Measurements from ENCODE around the gene B4GALNT3. TPM values are rescaled to one million over a fixed set of nuclear protein-coding genes. Genes with fewer than 3 reads are reported as not detected.

Gene B4GALNT3
- total and polyA plus RNA-seq, 2 experiments from 2014 or later = 2.8 to 15.8 TPM

DNA sequence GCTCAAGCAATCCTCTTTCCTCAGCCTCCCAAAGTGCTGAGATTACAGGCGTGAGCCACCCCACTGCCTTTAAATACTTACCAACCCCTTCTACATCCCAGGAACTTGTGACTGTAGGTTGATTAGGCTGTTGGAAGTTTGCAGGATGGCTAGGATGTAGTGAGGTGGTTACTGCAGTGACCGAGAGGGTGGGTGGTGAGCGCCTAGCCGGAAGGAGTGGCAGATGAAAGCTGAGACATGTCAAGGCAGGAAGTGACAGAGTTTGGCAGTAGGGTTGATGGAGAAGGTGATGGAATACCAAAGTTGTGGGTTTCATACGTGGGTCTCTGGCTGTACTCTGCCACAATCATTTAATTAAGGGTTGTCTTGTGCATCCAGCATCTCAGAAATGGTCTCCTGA, 13.5 kb downstream of the B4GALNT3 start:
- H3K36me3 ChIP-seq (ENCODE audit: insufficient read depth) = no peaks in the 10 kb centered on the region
- DNase-seq (ENCODE audit: low spot score) = no peak

DNA sequence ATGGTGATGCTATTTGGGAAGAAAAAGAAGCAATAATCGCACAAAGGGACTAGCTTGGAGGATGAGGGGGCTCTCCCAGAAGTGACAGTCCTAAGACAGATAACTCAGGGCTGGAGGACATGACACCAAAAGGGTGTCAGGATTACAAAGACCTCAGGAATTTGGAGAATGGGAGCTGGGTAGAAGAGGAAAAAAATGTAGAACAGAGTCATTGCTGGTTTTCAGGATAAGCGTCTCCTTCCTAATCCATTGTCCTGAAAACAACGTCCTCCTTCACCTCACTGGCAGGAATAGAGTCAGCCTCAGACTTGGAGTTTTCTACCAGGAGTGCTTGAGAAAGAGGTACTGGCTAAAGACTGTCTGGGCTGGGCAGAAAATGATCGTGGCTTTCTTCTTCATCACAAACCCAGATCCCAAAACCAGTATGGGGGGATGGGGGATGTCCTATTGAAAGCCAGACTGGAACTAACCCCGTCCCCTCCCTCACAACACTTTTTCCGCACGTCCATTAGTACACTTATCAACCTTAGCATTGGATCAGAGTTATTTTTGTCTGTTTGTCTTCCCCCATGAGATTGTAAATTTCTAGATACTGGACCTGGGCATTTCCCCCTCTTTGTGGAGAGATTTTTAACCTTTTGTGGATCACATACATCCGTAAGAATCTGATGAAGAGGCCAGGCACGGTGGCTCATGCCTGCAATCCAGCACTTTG, 14.3 kb downstream of the B4GALNT3 start:
- H3K36me3 Mint-ChIP-seq (ENCODE audit: low read depth) = no peaks in the 10 kb centered on the region
- no peak overlapping the region for H2AFZ ChIP-seq
- TF ChIP-seq EZH2phosphoT487 (IDR thresholded peaks at IDR 0.05; ENCODE audit: unreplicated experiment) = no peak

More for the DNA sequence above, 13.5 kb downstream of the B4GALNT3 start:
- Mint-ChIP-seq H3K4me1 (peaks cover 16% of the 10 kb centered on the region), H3K9me3 (no peaks in the 10 kb centered on the region; the same call in 2 of the 3 replicates), H3K36me3 (ENCODE audit: low read depth) (no peaks in the 10 kb centered on the region), H3K27me3 (ENCODE audit: insufficient read depth, low read depth, poor library complexity) (no peaks in the 10 kb centered on the region), H3K4me3 (no peak overlapping the region), H3K27ac (no peak overlapping the region)
- no peak for ATAC-seq
- no peak overlapping the region for H3K4me3 ChIP-seq
- no peak overlapping the region for H2AFZ ChIP-seq
- H3K79me2 ChIP-seq (replicated peaks; ENCODE audit: insufficient read depth) = no peaks in the 10 kb centered on the region
- no peak overlapping the region for H3K27ac ChIP-seq (ENCODE audit: low read depth)
- H3K4me2 ChIP-seq = no peak overlapping the region
- peaks cover 2% of the 10 kb centered on the region; the same call in 1 of the 2 replicates for H3K9me2 ChIP-seq (ENCODE audit: insufficient read depth)
- TF ChIP-seq STAT1 (IDR thresholded peaks at IDR 0.05; ENCODE audit: unreplicated experiment) (no peak), EZH2 (IDR thresholded peaks at IDR 0.05; ENCODE audit: low read depth, unreplicated experiment) (no peak), NANOG (IDR thresholded peaks at IDR 0.05; ENCODE audit: borderline replicate concordance) (no peak), ZNF331 (CRISPR knock-in tag; IDR thresholded peaks at IDR 0.05; ENCODE audit: low read depth) (no peak), ZNF114 (CRISPR knock-in tag; IDR thresholded peaks at IDR 0.05) (no peak), CREB1 (CRISPR knock-in tag; IDR thresholded peaks at IDR 0.05; ENCODE audit: low read depth) (no peak)
- TF ChIP-seq, protein P1, sequence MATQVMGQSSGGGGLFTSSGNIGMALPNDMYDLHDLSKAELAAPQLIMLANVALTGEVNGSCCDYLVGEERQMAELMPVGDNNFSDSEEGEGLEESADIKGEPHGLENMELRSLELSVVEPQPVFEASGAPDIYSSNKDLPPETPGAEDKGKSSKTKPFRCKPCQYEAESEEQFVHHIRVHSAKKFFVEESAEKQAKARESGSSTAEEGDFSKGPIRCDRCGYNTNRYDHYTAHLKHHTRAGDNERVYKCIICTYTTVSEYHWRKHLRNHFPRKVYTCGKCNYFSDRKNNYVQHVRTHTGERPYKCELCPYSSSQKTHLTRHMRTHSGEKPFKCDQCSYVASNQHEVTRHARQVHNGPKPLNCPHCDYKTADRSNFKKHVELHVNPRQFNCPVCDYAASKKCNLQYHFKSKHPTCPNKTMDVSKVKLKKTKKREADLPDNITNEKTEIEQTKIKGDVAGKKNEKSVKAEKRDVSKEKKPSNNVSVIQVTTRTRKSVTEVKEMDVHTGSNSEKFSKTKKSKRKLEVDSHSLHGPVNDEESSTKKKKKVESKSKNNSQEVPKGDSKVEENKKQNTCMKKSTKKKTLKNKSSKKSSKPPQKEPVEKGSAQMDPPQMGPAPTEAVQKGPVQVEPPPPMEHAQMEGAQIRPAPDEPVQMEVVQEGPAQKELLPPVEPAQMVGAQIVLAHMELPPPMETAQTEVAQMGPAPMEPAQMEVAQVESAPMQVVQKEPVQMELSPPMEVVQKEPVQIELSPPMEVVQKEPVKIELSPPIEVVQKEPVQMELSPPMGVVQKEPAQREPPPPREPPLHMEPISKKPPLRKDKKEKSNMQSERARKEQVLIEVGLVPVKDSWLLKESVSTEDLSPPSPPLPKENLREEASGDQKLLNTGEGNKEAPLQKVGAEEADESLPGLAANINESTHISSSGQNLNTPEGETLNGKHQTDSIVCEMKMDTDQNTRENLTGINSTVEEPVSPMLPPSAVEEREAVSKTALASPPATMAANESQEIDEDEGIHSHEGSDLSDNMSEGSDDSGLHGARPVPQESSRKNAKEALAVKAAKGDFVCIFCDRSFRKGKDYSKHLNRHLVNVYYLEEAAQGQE (IDR thresholded peaks at IDR 0.05; ENCODE audit: unreplicated experiment) = no peak
- TF ChIP-seq, protein P2, sequence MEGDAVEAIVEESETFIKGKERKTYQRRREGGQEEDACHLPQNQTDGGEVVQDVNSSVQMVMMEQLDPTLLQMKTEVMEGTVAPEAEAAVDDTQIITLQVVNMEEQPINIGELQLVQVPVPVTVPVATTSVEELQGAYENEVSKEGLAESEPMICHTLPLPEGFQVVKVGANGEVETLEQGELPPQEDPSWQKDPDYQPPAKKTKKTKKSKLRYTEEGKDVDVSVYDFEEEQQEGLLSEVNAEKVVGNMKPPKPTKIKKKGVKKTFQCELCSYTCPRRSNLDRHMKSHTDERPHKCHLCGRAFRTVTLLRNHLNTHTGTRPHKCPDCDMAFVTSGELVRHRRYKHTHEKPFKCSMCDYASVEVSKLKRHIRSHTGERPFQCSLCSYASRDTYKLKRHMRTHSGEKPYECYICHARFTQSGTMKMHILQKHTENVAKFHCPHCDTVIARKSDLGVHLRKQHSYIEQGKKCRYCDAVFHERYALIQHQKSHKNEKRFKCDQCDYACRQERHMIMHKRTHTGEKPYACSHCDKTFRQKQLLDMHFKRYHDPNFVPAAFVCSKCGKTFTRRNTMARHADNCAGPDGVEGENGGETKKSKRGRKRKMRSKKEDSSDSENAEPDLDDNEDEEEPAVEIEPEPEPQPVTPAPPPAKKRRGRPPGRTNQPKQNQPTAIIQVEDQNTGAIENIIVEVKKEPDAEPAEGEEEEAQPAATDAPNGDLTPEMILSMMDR (conservative IDR thresholded peaks at IDR 0.05; ENCODE audit: low read depth in 2 of 2) = no peak
- no peaks in the 10 kb centered on the region for H3K27me3 ChIP-seq (ENCODE audit: insufficient read depth)
- 0 out of 2 replicates have a peak, but pooled peaks cover 5% of the 10 kb centered on the region for H4K20me1 ChIP-seq (replicated peaks; ENCODE audit: insufficient read depth)
- peaks cover 10% of the 10 kb centered on the region; the same call in 1 of the 2 replicates for H3K4me1 ChIP-seq (ENCODE audit: insufficient read depth)
- no peaks in the 10 kb centered on the region for H3F3A ChIP-seq (replicated peaks; ENCODE audit: low read depth)

More for the DNA sequence above, 14.3 kb downstream of the B4GALNT3 start:
- Mint-ChIP-seq H3K4me1 (peaks cover 16% of the 10 kb centered on the region), H3K4me3 (no peak overlapping the region), H3K9me3 (no peaks in the 10 kb centered on the region; the same call in 2 of the 3 replicates), H3K27me3 (ENCODE audit: insufficient read depth, low read depth, poor library complexity) (no peaks in the 10 kb centered on the region), H3K27ac (no peak overlapping the region)
- Histone ChIP-seq H3K9me2 (ENCODE audit: insufficient read depth) (peaks cover 2% of the 10 kb centered on the region; the same call in 1 of the 2 replicates), H4K20me1 (replicated peaks; ENCODE audit: insufficient read depth) (0 out of 2 replicates have a peak, but pooled peaks cover 5% of the 10 kb centered on the region), H3K27me3 (ENCODE audit: insufficient read depth) (no peaks in the 10 kb centered on the region), H3K27ac (ENCODE audit: low read depth) (no peak overlapping the region), H3K36me3 (ENCODE audit: insufficient read depth) (no peaks in the 10 kb centered on the region), H3K4me1 (ENCODE audit: insufficient read depth) (peaks cover 10% of the 10 kb centered on the region; the same call in 1 of the 2 replicates), H3K4me2 (no peak overlapping the region), H3F3A (replicated peaks; ENCODE audit: low read depth) (no peaks in the 10 kb centered on the region), H3K79me2 (replicated peaks; ENCODE audit: insufficient read depth) (no peaks in the 10 kb centered on the region), H3K4me3 (no peak overlapping the region)
- DNase-seq (ENCODE audit: low spot score) = peak; percentile 63
- peak; percentile 63; the same call in 2 of the 3 replicates for ATAC-seq
